GM21526 (cell line): ENCODE measurements around the gene ARNT2.
"Not testable (repeated sequence)": the region's sequence is repeated elsewhere in the genome, so short reads cannot be mapped to it uniquely, and the experiment has no call there.

Experiments
- ATAC-seq: cut with Tn5 transposase; IDR thresholded peaks from one replicate; pipeline ENCODE4 v1.9.1; 2021; ENCODE audit warnings: moderate library complexity; ENCODE audit not compliant: unreplicated experiment, low FRiP score

Gene ARNT2

GRCh38 chr15:80404057-80404760 lies at the start of gene ARNT2:
Gene ARNT2, plus strand, starts transcription at chr15:80404382. Its CDS starts 134 bp downstream, at chr15:80404516.
- ATAC-seq = no peak

DNA sequence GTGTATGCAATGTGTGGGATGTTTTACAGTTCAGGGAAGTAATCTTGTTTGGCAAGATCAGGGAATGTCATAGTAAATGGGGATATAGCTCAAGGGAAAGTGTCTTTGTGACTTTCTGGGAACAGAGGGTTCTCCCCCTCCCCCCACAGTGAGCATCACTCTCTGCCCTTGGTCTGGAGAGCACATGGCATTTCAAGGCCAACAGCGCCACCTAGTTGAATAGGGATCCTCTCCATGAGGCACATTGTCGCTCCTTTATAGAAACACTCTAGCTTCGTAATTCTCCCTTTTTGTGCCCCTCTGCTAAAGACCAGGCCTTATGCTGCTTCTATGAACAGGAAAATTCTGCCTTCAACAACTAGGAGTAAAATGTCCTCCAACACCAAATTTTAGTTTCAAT lies 37.1 kb upstream of the ARNT2 start:
- ATAC-seq = no peak

DNA sequence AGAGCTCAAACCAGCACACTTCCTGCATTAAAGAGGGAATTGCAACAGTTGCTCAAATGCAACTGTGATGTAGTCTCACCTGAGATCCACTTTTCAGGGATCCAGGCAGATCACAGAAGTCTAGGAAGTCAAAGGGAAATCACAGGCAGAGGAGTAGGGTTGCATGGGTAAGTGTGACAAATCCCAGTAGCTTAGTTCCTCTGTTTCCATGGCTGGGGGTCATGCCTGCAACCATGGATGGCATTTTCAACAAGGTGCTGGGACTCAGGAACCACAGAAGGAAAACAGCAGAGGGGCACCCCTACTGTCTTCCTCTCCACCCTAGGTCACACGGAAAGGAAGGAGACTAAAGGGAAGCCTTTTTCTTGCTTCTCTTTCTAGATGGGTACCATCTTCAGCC lies 36.5 kb upstream of the ARNT2 start:
- no peak for ATAC-seq

DNA sequence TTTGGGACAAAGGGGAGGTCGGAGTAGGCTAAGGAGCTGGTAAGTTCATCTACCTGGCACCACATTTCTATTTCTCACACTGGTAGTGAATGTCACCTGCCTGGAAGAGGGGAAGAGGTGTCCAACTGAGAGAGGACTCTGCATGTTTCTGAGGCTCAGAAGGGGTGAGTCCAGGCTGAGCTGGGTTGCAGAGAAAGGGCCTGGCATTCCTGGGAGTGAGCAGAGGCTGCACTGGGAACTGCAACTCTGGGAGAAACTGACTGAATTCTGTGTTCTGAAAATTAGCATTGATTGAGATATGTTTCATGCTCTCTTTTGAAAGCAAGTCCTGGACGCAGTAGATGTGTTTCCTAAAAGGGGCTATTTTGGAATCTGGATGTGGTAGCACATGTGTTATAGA lies 32.3 kb upstream of the ARNT2 start:
- ATAC-seq = no peak

GRCh38 chr15:80374441-80374840 lies 29.7 kb upstream of the ARNT2 start:
- no peak for ATAC-seq

DNA sequence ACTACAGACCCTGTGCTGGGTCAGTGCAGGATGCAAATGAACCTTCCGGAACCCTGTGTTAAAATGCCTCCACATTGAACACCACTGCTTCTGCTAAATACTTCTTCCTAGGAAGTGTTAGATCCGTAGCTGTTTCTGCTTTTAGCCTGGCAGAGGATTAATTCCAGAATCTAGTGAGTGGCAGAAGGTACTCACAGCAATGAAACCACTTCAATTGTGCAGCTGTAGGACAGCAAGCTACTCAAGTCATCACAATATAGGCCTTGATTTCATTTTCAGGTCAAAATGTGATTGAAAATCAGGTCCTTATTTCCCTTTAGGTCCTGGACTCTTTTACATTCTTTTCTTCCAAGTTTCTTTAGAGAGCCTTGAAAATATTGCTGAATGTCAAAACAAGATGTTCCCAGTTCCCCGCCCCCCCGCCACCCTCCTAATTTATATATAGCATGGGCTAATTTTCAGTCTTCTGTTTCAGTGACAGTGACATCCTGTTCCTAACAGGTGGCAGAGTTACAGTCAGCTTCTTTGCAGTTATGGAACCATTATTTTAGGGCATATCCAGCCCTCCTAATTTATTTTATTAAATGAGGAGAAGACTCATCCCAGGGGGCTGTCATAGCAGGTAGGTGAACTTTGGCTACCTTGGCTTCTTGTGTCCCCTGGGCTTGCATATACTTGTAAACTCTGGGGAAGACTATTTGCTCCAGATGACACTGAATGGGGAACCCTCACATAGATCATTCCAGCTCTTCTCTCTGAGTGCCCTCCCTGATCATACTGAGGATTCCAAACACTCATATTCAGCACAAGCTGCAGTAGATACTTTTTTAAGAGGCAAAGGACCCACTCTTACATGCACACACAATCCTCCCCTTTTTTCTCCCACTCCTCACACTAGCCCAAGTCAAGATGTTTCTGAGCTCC lies 28.0 kb upstream of the ARNT2 start:
- ATAC-seq = no peak

- ATAC-seq = no peak
These were observed 24.5 kb upstream of the ARNT2 start for GRCh38 chr15:80379693-80380092.

DNA sequence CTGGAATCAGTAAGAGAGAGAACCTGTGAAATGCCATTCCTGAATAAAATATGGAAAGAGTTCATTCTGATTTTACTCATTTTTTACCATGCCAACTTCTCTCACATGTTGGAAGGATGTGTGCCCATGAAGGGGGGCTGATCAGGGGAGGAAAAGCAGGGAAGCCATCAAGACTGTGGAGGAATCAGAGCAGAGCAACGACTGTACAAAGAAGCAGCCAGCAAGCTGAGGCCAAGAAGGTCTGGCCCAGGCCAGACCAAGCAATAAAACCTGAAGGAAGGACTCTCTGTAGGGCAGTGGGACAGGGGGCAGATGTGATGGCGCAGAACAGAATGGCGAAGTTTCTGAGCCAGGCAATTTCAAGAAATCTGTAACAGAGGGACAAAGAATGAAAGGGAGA lies 24.0 kb upstream of the ARNT2 start:
- ATAC-seq = no peak

- ATAC-seq = no peak
These were observed 21.9 kb upstream of the ARNT2 start for GRCh38 chr15:80382285-80382684.

GRCh38 chr15:80384432-80384831 lies 19.8 kb upstream of the ARNT2 start:
- no peak for ATAC-seq

DNA sequence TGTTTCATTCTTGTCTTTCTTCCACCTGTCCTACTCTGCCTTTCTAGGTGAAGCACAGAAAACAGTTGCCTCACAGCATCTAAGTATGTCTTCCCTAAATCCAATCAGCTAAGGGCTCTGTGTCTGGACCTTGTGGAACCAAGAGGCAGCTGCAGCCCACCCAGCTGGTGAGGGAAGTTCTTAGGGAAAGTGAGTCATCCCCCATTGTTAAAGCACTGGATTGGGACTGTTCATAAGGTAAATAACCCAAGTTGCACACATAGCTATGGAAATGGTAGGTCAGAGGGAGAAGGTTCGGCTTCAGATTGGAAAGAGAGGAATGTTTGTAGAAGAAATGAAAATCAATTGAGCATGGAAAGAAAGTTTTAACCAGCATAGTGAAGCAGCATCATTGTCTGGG lies 18.0 kb upstream of the ARNT2 start:
- ATAC-seq = no peak

DNA sequence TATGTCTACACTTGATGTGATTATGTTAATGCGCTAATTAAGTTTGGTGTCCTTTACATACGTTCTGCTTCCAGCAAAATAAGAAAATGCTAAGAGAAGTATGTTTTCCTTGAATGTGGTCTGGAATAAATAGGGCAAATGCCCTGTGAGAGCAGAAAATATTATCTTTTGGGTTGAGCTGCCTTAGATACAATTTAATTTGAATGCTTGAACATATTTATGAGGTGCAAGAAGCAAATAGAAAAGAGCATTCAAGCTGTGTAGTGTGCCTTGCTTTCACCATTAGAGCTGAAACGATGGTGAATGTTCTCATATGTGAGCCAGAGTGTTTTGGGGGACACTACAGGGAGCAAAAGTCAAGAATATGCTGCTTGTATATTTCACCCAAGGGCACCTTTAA lies 15.9 kb upstream of the ARNT2 start:
- ATAC-seq = no peak

- ATAC-seq = no peak
These were observed 14.8 kb upstream of the ARNT2 start for GRCh38 chr15:80389370-80389769.

GRCh38 chr15:80390942-80391341 lies 13.2 kb upstream of the ARNT2 start:
- not testable (repeated sequence) for ATAC-seq

- no peak for ATAC-seq
These were observed 8.6 kb upstream of the ARNT2 start for GRCh38 chr15:80395616-80396015.

DNA sequence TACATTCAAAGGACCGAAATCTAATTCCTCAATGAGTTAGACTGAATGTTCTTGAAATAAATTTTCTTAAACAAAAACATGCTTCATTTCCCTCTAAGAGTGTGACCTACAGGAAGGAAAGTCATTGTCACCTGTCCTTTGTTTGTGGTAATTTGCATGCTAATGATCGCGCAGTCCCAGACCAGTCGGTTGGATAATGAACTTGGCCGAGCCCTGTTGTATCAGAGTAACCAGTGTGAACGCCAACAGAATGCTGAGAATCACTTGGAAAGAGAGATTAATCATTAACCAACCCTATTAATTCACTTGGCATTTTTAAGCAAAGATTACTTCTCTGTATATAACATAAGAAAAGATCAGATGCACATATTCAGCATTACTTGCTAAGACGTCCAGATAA lies 8.1 kb upstream of the ARNT2 start:
- ATAC-seq = no peak

DNA sequence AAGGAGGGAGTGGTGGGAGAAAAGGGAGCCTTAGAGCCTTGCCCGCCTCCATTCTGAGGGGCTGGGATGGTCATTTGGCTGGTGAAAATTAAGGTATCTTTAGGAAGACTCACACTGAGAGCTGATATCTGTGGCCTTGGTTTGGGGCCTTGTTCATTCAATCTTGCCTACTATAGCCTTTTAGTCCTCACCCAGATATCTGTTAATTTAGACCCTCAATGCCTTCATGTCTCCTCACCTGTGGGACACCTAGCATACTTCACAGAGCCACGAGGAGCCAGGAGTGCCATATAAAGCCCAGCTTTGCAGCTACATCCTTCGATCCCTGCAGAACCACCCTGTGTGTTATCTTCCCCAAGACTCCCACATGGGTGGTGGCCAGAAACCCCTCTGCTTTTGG lies 4.7 kb upstream of the ARNT2 start:
- no peak for ATAC-seq

GRCh38 chr15:80401456-80401855 lies 2.7 kb upstream of the ARNT2 start:
- no peak for ATAC-seq

DNA sequence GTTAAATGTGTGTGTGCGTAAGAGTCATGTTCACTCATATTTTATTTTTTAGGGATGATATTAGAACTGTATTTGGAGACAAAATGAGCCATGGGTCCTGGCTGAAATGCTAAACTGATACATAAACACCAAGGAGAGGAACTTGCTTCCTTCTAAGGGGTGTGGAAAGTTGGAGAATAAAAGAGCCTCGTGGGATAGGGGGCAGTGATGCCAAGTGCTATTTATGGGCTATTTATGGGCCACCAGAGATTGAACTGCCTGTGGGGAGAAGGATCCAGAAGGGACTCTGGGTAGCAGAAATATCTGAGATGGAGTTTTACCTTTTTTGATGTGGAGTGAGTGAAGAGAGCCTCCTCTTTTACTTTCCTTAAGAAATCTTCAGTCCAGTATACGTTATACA lies 1.8 kb upstream of the ARNT2 start:
- no peak for ATAC-seq

- ATAC-seq = no peak
These were observed 498 bp upstream of the ARNT2 start for GRCh38 chr15:80403712-80404056.

DNA sequence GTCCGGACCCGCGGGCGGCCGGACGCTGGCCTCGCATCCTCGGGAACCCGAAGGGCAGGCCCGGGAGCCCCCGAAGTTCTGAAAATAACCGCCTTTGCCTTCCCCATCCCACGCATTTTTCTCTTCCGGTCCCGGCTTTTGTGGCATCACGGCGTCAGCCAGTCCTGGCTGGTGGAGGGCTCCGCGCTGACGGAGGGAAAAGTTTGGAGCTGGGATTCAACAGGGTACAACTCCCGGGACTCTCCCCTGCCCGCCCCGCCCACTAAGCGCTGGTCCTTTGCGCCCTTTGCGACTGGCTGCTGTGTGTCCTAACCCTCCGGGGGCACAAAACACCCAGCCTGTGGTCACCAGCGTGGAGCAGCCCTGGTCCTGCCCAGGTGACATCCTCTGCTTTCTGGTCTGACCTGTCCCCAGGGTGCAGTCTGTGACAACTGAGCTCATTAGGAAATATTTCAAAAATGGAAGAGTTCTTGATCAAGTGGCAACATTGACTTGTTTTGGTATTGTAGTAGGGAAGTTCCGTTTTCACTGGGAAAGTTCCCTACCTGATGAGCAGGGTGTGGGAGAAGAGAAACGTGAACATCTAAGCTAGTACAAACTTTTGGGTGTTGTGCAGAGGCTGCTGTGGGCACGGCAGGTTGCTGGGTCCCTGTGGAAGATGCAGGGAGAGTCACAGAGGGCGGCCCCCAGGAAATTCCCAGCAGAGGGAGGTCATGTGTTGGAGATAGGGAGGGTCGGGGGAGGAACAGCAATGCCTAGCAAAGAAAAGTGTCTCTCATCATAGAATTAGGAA lies 775 bp downstream of the ARNT2 start:
- ATAC-seq = no peak
